Endothelial cell of umbilical vein (primary cell): ENCODE results near the gene RAB18.

Source experiments
- EZH2 ChIP-seq: IDR thresholded peaks from 2 replicates; pipeline ENCODE4 v1.6.1; 2012; ENCODE audit warnings: borderline replicate concordance, low read depth, mild to moderate bottlenecking, moderate library complexity, low read length, inconsistent platforms; ENCODE audit not compliant: severe bottlenecking
- FOS ChIP-seq: IDR thresholded peaks from 2 replicates; pipeline ENCODE4 v1.6.1; 2011; ENCODE audit warnings: mild to moderate bottlenecking, low read length, moderate library complexity, borderline replicate concordance; ENCODE audit not compliant: insufficient read depth
- POLR2A ChIP-seq: IDR thresholded peaks from 2 replicates; pipeline ENCODE4 v1.6.1; 2012; ENCODE audit warnings: low read depth, mild to moderate bottlenecking, control low read depth, low read length
- POLR2AphosphoS5 ChIP-seq: IDR thresholded peaks from 2 replicates; pipeline ENCODE4 v1.6.1; 2012; ENCODE audit warnings: low read depth, mild to moderate bottlenecking, control low read depth, low read length, moderate library complexity; ENCODE audit not compliant: insufficient read depth
- TF ChIP-seq, protein P1 (sequence below), 2 donors: IDR thresholded peaks; 1 replicate in 1 of 2; 2 replicates in 1 of 2; pipeline ENCODE4 v1.5.1; 2011; ENCODE audit warnings: low read length in 2 of 2, mild to moderate bottlenecking in 2 of 2, moderate library complexity in 2 of 2, control low read depth in 1 of 2, inconsistent platforms in 1 of 2, low read depth in 1 of 2; ENCODE audit not compliant: insufficient read depth in 1 of 2; ENCODE audit errors: extremely low read depth in 1 of 2
- TF ChIP-seq, protein P2 (sequence below): IDR thresholded peaks from 2 replicates; pipeline ENCODE4 v1.6.1; 2011; ENCODE audit not compliant: insufficient read depth, insufficient read length

DNA sequence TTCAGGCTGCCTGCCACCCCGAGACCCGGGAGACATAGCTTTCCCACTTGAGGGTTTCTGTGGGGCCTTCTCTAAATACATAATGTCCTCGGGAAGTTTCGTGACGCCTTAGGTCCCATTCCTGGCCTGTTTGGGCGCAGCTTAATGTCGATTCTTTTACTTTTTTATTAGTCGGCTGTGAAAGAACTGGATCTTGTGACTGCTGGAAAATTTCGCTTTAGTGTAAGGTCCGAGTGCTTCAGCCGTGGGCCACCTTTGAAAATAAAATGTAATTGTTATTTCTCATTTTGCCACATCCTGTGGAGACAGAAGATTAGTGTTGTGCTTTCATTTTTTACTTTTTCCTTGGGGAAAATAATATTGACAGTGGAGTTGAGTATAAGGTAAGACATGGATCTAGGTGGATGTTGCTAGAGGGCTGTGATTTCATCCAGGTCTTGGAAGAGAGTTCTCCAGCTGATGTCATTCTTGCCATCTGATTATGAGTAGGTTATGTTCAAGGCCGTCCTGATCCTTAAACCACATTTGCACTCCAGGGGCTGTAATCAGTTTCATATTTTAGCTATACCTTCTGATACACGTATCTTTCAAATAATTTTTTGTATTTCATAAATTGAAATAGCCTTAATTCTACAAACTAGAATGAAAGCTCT, 830 bp downstream of the RAB18 start:
- TF ChIP-seq, protein P1, sequence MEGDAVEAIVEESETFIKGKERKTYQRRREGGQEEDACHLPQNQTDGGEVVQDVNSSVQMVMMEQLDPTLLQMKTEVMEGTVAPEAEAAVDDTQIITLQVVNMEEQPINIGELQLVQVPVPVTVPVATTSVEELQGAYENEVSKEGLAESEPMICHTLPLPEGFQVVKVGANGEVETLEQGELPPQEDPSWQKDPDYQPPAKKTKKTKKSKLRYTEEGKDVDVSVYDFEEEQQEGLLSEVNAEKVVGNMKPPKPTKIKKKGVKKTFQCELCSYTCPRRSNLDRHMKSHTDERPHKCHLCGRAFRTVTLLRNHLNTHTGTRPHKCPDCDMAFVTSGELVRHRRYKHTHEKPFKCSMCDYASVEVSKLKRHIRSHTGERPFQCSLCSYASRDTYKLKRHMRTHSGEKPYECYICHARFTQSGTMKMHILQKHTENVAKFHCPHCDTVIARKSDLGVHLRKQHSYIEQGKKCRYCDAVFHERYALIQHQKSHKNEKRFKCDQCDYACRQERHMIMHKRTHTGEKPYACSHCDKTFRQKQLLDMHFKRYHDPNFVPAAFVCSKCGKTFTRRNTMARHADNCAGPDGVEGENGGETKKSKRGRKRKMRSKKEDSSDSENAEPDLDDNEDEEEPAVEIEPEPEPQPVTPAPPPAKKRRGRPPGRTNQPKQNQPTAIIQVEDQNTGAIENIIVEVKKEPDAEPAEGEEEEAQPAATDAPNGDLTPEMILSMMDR (IDR thresholded peaks at IDR 0.05; ENCODE audit: extremely low read depth in 1 of 2, insufficient read depth in 1 of 2, low read depth in 1 of 2, low read length in 2 of 2): no peak
- TF ChIP-seq, protein P2, sequence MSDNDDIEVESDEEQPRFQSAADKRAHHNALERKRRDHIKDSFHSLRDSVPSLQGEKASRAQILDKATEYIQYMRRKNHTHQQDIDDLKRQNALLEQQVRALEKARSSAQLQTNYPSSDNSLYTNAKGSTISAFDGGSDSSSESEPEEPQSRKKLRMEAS: no peak
- TF ChIP-seq POLR2A: no peak
- no peak for TF ChIP-seq POLR2AphosphoS5
- TF ChIP-seq EZH2: no peak
- no peak for TF ChIP-seq FOS
